Gastrocnemius medialis (tissue), 4 donors: ENCODE data around the gene CEP20. TPM values are rescaled to one million over a fixed set of nuclear protein-coding genes. Genes with fewer than 3 reads are reported as not detected.

Experiments
- ATAC-seq, 2 donors: fragments of 150-250 bp; one replicate each; pipeline ENCODE4 v1.9.1; 2016
- DNase-seq, 2 donors: peaks; one replicate each; pipeline ENCODE4 v3.0.0-alpha.2; 2019
- H3K27ac ChIP-seq, 4 donors: fragments of 200-600 bp; sonication (generic); 1 replicate in 1 of 4; 2 replicates in 3 of 4; pipeline ENCODE4 v1.5.1; 2016 to 2018; ENCODE audit warnings: mild to moderate bottlenecking in 2 of 4, moderate library complexity in 1 of 4
- H3K27me3 ChIP-seq, 3 donors: fragments of 200-600 bp; sonication (generic) in 2 of 3; 1 replicate in 1 of 3; 2 replicates in 2 of 3; pipeline versions ENCODE4 v1.5.1 to v1.6.0; 2016 to 2019; ENCODE audit warnings: mild to moderate bottlenecking in 1 of 3, moderate library complexity in 1 of 3
- H3K36me3 ChIP-seq, 2 donors: fragments of 200-600 bp; sonication (generic) in 1 of 2; one replicate each; pipeline ENCODE4 v1.5.1; 2017 to 2018
- H3K4me1 ChIP-seq, 2 donors: fragments of 200-600 bp; sonication (generic) in 1 of 2; one replicate each; pipeline ENCODE4 v1.5.1; 2016 to 2017; ENCODE audit warnings: mild to moderate bottlenecking in 2 of 2
- H3K4me3 ChIP-seq, 4 donors: fragments of 200-600 bp; sonication (generic) in 3 of 4; 1 replicate in 1 of 4; 2 replicates in 3 of 4; pipeline ENCODE4 v1.5.1; 2016 to 2019; ENCODE audit warnings: mild to moderate bottlenecking in 2 of 4
- H3K9me3 ChIP-seq, 3 donors: fragments of 200-600 bp; sonication (generic) in 2 of 3; 1 replicate in 1 of 3; 2 replicates in 2 of 3; pipeline ENCODE4 v1.5.1; 2016 to 2019
- CTCF ChIP-seq, 5 experiments: fragments of 450-650 bp in 3 of 5; fragments of 200-600 bp in 2 of 5; sonication (generic) in 2 of 5; IDR thresholded peaks in 4 of 5; conservative IDR thresholded peaks in 1 of 5; 1 replicate in 4 of 5; 2 replicates in 1 of 5; pipeline ENCODE4 v1.5.1; 2016 to 2019; ENCODE audit warnings: antibody characterized with exemption in 5 of 5, mild to moderate bottlenecking in 3 of 5, moderate library complexity in 3 of 5
- POLR2A ChIP-seq, 2 donors: fragments of 450-650 bp; IDR thresholded peaks; one replicate each; pipeline ENCODE4 v1.6.1; 2017; ENCODE audit warnings: antibody characterized with exemption in 2 of 2, mild to moderate bottlenecking in 2 of 2, moderate library complexity in 2 of 2
- in situ Hi-C, 4 donors: fragments of 200-750 bp; cut with MboI; loops; one replicate each; pipeline versions ENCODE4 v1.15.0 to v1.8.0; 2017; ENCODE audit warnings: low sequenced_read_pairs in 4 of 4
- intact Hi-C: fragments of 100-400 bp; cut with DNase I; formaldehyde crosslinking; loops from one replicate; pipeline ENCODE4 v1.15.1; 2023; ENCODE audit warnings: low total_unique reads
- total RNA-seq, 4 donors: library from RNA; depleted of rRNA; stranded (reverse); fragments of >200 nt; gene quantifications; one replicate each; pipeline versions ENCODE4 v1.1.0 to v1.2.3, GENCODE V29; 2016

CEP20 gene
- total RNA-seq, 4 donors from 2014 or later = 42.2 to 87.8 (median 76.1) TPM

- H3K27ac ChIP-seq = peak overlapping the region in 1 of 4 donors; percentile 27
- no peaks in the 10 kb centered on the region for H3K4me1 ChIP-seq
- no peaks in the 10 kb centered on the region for H3K27me3 ChIP-seq
- TF ChIP-seq POLR2A (IDR thresholded peaks at IDR 0.05) = no peak
- TF ChIP-seq CTCF (IDR thresholded peaks at IDR 0.05 in 4 of 5, conservative IDR thresholded peaks at IDR 0.05 in 1 of 5) = no peak
- intact Hi-C loops (no loop called here), in situ Hi-C loops (no loop called here)
- DNase-seq (no peak), ATAC-seq (no peak)
- no peak overlapping the region for H3K4me3 ChIP-seq
- H3K36me3 ChIP-seq = no peaks in the 10 kb centered on the region
- no peaks in the 10 kb centered on the region for H3K9me3 ChIP-seq
Measured at GRCh38 chr16:15825750-15826305, 62.6 kb downstream of the CEP20 start.

GRCh38 chr16:15822957-15823356 is 65.4 kb downstream of the CEP20 start:
- ATAC-seq = no peak
- in situ Hi-C loops = loop anchor here in 1 of 4 donors (5.0 kb wide), 1 partner anchor 56 kb away; no protein-coding TSS in a partner anchor
- TF ChIP-seq POLR2A (IDR thresholded peaks at IDR 0.05) = no peak
- TF ChIP-seq CTCF (IDR thresholded peaks at IDR 0.05 in 4 of 5, conservative IDR thresholded peaks at IDR 0.05 in 1 of 5) = no peak
- intact Hi-C loops = loop anchor here (1.0 kb wide), 1 partner anchor 57 kb away; no protein-coding TSS in a partner anchor
- Histone ChIP-seq H3K27ac (no peak overlapping the region), H3K36me3 (no peaks in the 10 kb centered on the region), H3K9me3 (no peaks in the 10 kb centered on the region), H3K4me3 (no peak overlapping the region), H3K27me3 (no peaks in the 10 kb centered on the region), H3K4me1 (no peaks in the 10 kb centered on the region)
- no peak for DNase-seq

- Histone ChIP-seq H3K4me1 (no peaks in the 10 kb centered on the region), H3K9me3 (peaks cover 0 to 11% (median 0%) of the 10 kb centered on the region in 3 donors), H3K36me3 (no peaks in the 10 kb centered on the region), H3K27me3 (no peaks in the 10 kb centered on the region), H3K27ac (no peak overlapping the region), H3K4me3 (no peak overlapping the region)
- DNase-seq (no peak), ATAC-seq (no peak)
- in situ Hi-C loops = loop anchor here in 1 of 4 donors (5.0 kb wide), 1 partner anchor 54 kb away; no protein-coding TSS in a partner anchor
- no peak for TF ChIP-seq CTCF (IDR thresholded peaks at IDR 0.05 in 4 of 5, conservative IDR thresholded peaks at IDR 0.05 in 1 of 5)
- no peak for TF ChIP-seq POLR2A (IDR thresholded peaks at IDR 0.05)
- intact Hi-C loops = no loop called here
Measured at GRCh38 chr16:15820837-15821236, 67.6 kb downstream of the CEP20 start.

- Histone ChIP-seq H3K4me3 (no peak overlapping the region), H3K27me3 (no peaks in the 10 kb centered on the region), H3K36me3 (no peaks in the 10 kb centered on the region), H3K27ac (no peak overlapping the region), H3K9me3 (peaks cover 0 to 11% (median 0%) of the 10 kb centered on the region in 3 donors), H3K4me1 (no peaks in the 10 kb centered on the region)
- ATAC-seq = no peak
- no peak for DNase-seq
- in situ Hi-C loops (no loop called here), intact Hi-C loops (no loop called here)
- TF ChIP-seq CTCF (IDR thresholded peaks at IDR 0.05 in 4 of 5, conservative IDR thresholded peaks at IDR 0.05 in 1 of 5) (no peak), POLR2A (IDR thresholded peaks at IDR 0.05) (no peak)
Measured at GRCh38 chr16:15819046-15819445, 69.4 kb downstream of the CEP20 start.

- Histone ChIP-seq H3K27ac (no peak overlapping the region), H3K36me3 (no peaks in the 10 kb centered on the region), H3K4me3 (no peak overlapping the region), H3K27me3 (no peaks in the 10 kb centered on the region), H3K9me3 (peaks cover 0 to 11% (median 0%) of the 10 kb centered on the region in 3 donors), H3K4me1 (peaks cover 0 to 3% of the 10 kb centered on the region in 2 donors)
- in situ Hi-C loops = no loop called here
- no peak for TF ChIP-seq CTCF (IDR thresholded peaks at IDR 0.05 in 4 of 5, conservative IDR thresholded peaks at IDR 0.05 in 1 of 5)
- TF ChIP-seq POLR2A (IDR thresholded peaks at IDR 0.05) = no peak
- ATAC-seq (no peak), DNase-seq (no peak)
- intact Hi-C loops = no loop called here
Measured at GRCh38 chr16:15817446-15817845, 71.0 kb downstream of the CEP20 start.
